ENCODE data around the gene ZNF322.
"Not testable (repeated sequence)": the region's sequence is repeated elsewhere in the genome, so short reads cannot be mapped to it uniquely, and the experiment has no call there.

Gene ZNF322, protein sequence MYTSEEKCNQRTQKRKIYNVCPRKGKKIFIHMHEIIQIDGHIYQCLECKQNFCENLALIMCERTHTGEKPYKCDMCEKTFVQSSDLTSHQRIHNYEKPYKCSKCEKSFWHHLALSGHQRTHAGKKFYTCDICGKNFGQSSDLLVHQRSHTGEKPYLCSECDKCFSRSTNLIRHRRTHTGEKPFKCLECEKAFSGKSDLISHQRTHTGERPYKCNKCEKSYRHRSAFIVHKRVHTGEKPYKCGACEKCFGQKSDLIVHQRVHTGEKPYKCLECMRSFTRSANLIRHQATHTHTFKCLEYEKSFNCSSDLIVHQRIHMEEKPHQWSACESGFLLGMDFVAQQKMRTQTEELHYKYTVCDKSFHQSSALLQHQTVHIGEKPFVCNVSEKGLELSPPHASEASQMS

DNA sequence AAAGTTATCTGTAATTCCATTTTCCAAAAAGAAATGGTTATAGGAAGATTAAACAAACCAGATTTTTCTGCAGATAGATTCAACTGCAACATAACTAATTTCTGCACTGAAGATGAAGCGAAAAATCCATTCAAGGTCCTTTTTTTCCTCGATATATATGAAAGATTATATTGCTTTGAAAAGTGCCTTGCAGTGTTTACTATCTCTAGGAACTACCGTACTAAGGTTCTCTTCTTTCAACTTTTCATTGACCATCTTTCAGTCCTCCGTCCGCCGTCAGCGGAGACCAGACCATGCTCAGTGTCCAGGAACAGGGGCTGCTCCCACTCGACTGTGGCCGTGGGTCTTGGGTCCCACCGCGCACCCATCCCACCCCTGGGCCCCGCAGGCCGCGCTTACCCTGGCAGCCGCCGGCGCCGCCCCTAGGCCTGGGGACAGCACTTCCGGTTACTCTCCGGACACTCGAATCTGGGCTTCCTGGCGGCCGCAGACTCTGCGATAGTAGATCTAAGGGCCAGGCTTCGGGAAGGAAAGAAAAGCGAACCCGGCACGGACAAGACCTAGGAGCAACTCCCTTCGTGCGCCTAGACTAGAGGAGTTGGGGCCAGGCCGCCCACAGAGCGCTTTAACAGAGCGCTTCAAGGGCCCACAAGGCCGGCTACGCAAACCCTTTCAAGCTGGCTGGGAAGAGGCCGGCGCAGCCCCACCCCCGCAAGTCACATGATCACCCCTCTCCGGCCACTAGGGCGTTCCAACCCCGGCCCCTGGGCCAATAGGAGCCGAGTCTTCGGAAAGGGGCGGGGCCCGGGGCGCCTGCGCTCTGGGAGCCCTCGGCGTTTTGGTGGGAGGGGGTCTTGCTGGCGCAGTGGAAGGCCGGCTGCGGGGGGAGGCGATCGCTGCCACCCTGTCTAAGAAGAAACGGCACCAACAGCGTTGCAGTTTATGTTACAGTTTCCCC lies at the start of gene ZNF322:
TSS of gene ZNF322 (minus strand) at position 705 of the 958 bp plus-strand sequence. CDS start 21,193 bp downstream, outside the sequence.
- peak; percentile 97 for DNase-seq (ENCODE audit: low spot score)

DNA sequence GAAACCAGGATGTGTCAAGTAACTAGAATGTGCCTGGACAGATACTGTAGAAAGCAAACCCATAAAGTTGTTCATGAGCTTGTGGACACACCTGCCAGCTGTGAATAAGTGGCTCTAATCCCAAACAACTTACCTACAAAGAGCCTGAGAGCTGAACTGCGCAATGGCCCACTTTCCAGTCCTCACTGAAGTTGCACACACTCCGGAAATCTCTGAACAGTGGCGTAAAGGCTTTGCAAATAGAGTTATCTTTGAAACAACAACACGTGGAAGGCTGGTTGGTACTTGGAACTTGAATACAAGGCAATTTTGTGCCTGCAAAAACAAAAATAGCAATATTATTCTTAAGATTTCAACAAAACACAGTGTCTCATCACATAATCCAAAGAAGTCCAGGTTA lies 46.2 kb upstream of the ZNF322 start:
- DNase-seq (ENCODE audit: low spot score), result not testable (repeated sequence)

DNA sequence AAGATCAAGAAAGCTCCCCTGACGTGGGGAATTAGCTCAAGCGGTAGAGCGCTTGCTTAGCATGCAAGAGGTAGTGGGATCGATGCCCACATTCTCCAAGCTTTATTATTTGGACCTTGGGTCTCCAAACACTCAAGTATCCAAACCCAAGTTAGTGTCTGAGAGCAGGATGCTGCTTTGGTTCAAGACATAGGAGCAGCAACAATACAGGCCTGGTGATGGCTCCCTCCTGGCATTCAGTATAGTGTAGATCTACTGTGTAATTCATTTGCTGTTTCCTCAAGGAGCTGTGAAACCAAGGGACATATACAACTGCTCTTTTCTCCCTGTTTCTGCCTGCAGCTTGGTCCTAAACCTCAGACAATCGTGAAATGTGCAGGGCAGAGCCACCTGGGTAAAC lies 45.8 kb upstream of the ZNF322 start:
- DNase-seq (ENCODE audit: low spot score), result not testable (repeated sequence)

DNA sequence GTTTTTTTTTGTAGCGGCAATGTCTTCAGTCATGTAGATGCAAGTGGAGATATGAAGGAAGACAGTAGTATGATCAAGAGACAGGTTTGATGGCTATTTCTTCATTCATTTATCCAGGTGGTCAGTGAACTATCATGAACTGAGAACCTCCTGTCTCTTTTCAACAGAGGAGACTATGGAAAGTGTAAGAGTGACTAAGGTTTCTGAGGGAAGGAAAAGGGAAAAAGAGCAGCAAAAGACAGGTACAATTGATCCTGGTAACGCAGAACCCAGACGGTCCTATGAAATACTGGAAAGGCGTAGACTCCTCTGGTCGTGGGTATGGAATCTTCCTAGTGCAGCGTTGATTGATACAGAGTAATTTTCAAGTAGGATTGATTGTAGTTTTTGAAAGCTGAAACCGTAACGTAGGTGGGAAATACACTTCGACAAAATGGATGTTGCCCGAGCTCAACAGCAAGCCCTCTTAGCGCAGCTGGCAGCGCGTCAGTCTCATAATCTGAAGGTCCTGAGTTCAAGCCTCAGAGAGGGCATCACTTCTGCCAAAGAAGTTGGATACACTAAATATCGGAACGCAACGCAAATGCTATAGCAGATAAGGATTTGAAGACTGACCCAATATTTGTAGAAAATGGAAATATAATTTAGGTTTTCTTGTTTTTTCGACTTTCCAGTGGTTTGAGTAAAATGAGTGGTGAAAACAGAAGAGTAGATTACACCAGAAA lies 41.6 kb upstream of the ZNF322 start:
- DNase-seq (ENCODE audit: low spot score), result not testable (repeated sequence)

DNA sequence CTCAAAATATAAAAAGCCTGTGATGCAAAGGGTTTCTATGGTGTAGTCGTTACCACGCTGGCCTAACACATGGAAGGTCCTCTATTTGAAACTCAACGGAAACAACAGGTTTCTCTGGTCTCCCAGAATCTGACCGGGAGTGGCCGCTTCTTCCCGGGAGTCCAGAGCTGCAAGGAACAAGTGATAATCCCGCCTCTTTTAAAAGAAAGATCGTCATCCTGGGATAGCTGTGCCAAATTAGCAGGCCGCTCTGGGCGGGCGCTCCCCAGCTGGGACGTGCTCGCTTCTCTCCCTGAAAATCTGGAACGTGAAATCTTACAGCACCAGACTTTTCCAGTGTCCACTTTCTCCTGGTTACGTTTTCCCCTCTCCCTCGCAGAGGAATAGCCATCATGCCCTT lies 38.0 kb upstream of the ZNF322 start:
- not testable (repeated sequence) for DNase-seq (ENCODE audit: low spot score)

DNA sequence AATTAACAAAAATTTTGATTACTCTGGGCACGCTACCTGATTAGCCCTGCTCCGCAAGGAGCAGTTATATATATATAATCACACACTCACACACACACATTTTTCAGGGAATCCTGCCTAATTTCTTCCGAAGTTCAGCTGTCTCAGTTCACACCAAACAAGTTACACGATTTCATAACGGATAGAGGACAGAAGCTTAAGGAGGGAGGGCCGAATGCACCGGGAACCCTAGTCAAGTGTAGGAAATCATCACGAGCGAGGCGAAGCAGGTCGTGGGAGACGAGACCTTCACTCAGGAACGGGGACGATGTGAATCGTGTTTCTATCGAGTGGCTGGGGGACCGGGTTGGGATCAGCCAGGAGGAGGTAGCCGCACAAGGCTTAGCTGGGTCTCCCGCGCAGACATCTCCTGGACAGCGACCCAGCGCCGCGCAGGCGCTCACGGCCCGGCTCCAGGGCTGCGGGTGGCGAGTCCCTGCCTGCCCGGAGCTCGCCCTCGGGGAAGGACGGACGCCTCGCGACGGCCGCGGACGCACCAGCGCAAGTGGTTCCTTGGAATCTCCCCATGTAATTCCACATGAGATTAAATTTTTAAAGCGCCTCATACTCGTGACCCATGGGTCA lies 29.9 kb upstream of the ZNF322 start:
- DNase-seq (ENCODE audit: low spot score), result not testable (repeated sequence)

DNA sequence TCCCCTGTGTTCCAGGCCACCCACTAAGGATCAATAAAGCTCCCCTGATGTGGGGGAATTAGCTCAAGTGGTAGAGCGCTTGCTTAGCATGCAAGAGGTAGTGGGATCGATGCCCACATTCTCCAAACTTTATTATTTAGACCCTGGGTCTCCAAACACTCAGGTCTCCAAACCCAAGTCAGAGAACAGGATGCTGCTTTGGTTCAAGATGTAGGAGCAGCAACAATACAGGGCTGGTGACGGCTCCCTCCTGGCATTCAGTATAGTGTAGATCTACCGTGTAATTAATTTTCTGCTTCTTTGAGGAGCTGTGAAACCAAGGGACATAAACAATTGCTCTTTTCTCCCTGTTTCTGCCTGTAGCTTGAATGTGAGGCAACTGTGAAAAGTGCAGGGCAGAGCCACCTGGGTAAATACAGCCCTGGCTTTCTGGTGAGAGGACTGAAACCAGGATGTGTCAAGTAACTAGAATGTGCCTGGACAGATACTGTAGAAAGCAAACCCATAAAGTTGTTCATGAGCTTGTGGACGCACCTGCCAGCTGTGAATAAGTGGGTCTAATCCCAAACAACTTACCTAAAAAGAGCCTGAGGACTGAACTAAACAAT lies 23.0 kb upstream of the ZNF322 start:
- DNase-seq (ENCODE audit: low spot score), result not testable (repeated sequence)

DNA sequence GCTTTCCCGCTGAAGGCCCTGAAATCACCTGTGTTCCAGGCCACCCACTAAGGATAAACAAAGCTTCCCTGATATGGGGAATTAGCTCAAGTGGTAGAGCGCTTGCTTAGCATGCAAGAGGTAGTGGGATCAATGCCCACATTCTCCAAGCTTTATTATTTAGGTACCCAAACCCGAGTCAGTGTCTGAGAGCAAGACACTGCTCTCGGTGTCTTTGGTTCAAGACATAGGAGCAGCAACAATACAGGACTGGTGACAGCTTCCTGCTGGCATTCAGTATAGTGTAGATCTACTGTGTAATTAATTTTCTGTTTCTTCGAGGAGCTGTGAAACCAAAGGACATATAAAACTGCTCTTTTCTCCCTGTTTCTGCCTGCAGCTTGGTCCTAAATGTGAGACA lies 13.7 kb upstream of the ZNF322 start:
- DNase-seq (ENCODE audit: low spot score), result not testable (repeated sequence)

DNA sequence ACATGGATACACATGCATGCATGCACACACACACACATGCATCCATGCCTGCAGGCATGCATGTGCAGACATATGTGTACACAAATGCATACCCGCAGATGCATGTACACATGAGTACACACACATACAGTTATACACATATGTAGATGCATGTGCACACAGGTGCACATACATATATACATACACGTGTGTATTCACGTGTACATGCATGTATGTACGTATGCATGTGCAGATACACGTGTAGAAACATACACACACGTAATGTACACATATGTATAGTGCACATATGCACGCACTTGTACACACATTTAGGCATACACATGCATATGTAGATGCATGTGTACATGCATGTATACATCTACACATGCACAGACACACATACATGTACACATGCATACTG lies 11.0 kb upstream of the ZNF322 start:
- not testable (repeated sequence) for DNase-seq (ENCODE audit: low spot score)

DNA sequence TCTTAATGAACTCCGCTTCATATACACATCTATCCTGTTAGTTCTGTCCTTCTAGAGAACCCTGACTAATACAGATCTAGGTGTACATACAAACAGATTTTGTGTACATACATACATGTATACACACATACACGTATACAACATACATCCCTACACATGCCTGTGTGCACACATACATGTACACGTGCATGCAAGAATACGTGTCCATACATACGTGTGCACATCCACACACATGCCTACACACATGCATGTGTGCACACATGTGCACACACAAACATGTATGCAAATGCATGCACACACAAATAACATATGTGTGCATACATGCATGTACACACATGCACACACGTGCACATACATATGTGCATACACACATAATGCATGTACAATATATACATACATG lies 10.5 kb upstream of the ZNF322 start:
- not testable (repeated sequence) for DNase-seq (ENCODE audit: low spot score)

DNA sequence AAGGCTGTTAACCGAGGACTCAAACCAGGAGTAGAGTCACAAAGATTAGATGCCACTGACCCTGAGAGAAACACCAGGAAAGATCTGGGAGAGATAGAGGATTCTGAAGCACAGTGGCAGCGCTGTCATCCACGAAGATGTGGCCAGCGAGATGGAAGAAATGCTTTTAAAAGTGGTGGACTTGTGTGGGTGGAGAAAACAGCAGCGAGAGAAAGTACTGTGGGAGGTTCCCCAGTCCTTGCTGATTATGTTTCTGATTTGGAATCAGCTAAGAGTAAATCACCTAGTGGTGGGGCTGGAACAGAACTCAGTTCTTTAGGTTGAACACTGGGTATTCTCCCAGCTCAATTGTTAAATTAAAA lies 435 bp upstream of the ZNF322 start:
- DNase-seq (ENCODE audit: low spot score), result no peak

DNA sequence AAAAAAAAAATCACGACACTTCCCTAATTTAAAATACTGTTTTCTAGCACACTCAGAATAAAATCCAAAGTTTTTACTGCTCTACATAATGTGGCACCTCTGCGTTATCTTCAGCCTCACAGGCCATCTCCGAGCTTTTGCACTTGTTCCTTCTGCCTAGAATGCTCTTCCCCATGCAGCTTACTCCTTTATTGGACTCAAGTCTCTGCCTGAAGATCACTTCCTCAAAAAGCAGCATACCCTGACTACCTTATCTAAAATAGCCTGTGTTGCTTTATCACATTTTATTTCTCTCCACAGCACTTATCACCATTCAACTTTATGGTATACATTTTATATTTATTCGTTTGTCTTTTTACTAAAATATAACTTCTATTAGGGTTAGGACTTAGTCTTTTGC lies 2.3 kb downstream of the ZNF322 start:
- no peak for DNase-seq (ENCODE audit: low spot score)

DNA sequence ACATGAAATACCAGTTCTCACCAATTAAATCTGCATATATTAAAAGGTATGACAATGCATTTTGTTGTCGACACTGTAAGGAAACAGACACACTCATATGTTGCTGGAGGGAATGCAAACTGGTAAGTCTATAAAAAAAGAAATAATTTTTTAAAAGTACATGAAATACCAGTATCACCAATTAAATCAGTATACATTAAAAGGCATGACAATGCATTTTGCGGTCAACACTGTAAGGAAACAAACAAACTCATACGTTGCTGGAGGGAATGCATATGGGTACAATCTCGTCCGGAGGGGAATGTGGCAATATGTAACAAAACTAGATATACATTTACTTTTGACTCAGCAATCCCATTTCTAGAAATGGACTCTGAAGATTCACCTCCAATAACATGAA lies 6.5 kb downstream of the ZNF322 start:
- DNase-seq (ENCODE audit: low spot score), result no peak

DNA sequence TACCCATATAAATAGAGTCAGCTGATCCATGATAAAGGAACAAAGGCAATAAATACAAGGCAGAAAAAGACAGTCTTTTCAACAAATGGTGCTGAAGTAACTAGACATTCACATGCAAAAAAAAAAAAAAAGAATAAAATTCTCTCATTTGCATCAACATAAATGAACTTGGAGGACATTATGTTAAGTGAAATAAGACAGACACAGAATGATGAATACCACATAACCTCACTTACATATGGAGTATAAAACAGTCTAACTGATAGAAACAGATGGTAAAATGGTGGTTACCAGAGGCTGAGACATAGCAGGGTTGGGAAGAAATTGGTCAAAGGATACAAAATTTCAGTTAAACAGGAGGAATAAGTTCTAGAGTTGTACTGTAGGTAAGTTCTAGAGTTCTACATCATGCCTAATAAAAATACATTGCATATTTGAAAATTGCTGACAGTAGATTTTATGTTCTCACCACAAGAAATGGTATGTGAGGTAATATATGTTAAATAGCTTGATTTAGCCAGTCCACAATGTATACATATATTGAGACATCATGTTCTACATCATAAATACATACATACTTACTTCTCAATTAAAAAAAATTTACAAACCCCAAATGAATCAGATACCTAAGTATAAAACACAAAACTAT lies 8.3 kb downstream of the ZNF322 start:
- DNase-seq (ENCODE audit: low spot score), result no peak

DNA sequence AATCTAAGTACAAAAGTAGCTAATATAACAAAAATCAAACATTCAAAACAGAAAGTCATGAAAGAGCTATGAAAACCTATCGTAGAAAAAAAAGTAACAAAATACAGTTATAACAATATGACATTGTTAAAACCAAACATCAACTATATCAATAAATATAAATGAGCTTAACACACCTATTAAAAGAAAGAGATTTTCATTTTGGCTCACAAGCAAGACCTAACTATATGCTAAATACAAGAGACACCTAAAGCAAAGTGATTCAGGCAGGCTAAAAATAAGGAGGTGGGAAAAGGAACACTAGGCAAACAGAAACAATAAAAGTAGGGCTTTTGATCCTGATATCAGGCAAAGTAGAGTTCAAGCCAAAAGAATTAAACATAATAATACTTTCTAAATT lies 13.5 kb downstream of the ZNF322 start:
- no peak for DNase-seq (ENCODE audit: low spot score)

DNA sequence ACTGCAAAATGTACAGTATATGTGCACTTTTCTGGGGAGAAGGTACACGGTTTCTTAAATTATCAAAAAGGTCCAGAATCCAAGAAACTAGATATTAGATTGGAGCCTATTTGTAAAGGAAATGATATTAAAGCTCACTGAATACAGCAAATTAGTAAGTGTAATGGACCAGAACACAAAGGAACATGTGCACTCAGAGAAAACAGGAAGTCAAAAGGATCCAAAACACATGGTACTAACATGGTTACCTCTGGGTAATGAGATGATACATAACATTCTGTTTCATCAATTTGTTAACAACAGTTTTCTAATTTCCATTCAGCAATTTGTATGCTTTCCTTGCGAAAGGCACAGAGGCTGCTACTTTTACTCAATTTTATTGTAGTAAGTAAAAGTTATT lies 18.7 kb downstream of the ZNF322 start:
- DNase-seq (ENCODE audit: low spot score), result no peak

DNA sequence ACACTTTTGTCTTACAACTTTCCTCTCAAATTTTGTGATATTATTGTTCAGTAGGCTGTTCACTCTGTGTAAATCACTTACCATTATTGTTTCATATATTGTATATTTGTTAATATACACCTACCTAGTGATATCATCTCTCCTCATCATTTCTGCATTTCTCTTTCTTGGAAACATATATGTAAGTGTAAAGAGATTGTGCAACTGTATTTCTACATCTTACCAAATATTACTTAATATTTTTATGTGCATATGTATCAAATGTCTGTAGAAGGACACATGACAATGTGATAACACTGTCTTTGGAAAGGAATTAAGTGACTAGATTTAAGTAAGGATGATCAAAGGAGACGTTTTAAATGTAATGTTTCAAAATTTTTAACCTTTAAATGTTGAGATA lies 30.2 kb downstream of the ZNF322 start:
- no peak for DNase-seq (ENCODE audit: low spot score)

DNA sequence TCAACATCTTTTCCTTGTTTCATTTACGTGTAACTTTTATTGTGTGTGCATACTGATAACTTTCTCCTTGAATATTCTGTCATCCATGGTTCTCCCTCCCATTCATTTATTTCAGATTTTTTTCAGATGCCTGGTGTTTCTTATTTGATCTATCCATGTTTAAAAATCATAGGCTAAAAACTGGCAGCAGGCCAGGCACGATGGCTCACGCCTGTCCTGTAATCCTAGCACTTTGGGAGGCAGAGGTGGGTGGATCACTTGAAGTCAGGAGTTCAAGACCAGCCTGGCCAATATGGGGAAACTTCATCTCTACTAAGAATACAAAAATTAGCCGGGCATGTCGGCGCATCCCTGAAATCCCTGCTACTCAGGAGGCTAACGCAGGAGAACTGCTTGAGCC lies 31.7 kb downstream of the ZNF322 start:
- no peak for DNase-seq (ENCODE audit: low spot score)

DNA sequence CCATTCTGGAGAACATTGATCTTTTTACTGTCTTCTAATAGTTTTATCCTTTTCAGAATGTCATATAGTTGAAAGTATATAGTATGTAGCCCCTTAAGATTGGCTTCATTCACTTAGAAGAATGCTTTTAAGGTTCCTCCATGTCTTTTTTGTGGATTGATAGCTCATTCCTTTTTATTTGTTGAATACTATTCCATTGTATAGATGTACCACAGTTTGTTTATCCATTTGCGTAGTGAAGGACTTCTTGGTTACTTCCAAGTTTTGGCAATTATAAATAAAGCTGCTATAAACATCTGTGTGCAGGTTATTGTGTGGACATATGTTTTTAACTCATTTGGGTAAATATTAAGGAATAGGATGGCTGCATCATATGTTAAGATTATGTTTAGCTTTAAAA lies 35.0 kb downstream of the ZNF322 start:
- DNase-seq (ENCODE audit: low spot score), result no peak

DNA sequence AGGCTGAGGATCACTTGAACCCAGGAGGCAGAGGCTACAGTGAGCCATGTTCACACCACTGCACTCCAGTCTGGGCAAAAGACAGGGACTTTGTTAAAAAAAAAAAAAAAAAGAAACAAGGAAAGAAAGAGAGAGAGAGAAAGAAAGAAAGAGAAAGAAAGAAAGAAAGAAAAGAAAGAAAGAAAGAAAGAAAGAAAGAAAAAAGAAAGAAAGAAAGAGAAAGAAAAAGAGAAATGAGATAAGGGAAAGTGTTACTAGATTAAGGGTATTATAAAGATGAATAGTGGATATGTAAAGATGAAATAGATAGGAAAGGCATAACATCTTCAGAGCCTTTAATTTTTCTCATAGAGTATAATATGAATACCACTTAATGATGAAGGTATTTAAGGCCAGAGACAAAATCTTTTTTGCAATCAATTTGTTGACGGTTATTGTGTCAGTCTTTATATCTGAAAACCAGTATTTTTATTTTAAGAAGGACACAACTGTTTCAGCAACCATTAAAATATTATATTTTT lies 36.1 kb downstream of the ZNF322 start:
- DNase-seq (ENCODE audit: low spot score), result no peak
